HCT116 (cell line): Measurements from ENCODE around the gene SPATA1. TPM values are rescaled to one million over a fixed set of nuclear protein-coding genes. Genes with fewer than 3 reads are reported as not detected.

Experiments used
- ATAC-seq: fragments of 200-7000 bp; cut with Tn5 transposase; 2 replicates; pipeline ENCODE4 v1.9.1; 2020; ENCODE audit warnings: mild to moderate bottlenecking, moderate library complexity
- BruUV-seq: library from RNA; stranded (reverse); fragments of 400-500 nt; replicated peaks from 2 replicates; lab custom pipeline; 2021; lab: Mats Ljungman, UMichigan
- CTCF ChIA-PET: fragments of 300-600 bp; sonication (Branson Sonifier 250); formaldehyde crosslinking; loops from one replicate; lab custom pipeline; 2021; ENCODE audit warnings: antibody characterized with exemption; lab: Charles Lee
- POLR2A ChIA-PET: fragments of 300-600, 350-600 bp; sonication (Branson Sonifier 250); formaldehyde crosslinking; loops from one replicate; lab custom pipeline; 2021; ENCODE audit warnings: antibody characterized with exemption; lab: Charles Lee
- RAD21 ChIA-PET, 2 experiments: fragments of 300-600 bp; sonication (Branson Sonifier 250); formaldehyde crosslinking; loops; one replicate each; lab custom pipeline; 2023; ENCODE audit warnings: low total read pairs in 2 of 2; ENCODE audit not compliant: uncharacterized antibody in 2 of 2, unreplicated experiment in 2 of 2, low non-redundant PET in 1 of 2; lab: Charles Lee
- DNase-seq: peaks from one replicate; pipeline ENCODE4 v3.0.0-alpha.2; 2010; ENCODE audit warnings: low read depth, low spot score
- H2AFZ ChIP-seq: fragments of 200-600 bp; shearing (Covaris generic), sonication (generic); 2 replicates; pipeline ENCODE4 v1.6.1; 2017; ENCODE audit warnings: low read depth, mixed run types, mixed read lengths, antibody characterized with exemption, low read length; ENCODE audit not compliant: poor library complexity, severe bottlenecking
- H3K27ac ChIP-seq: 2 replicates; pipeline ENCODE4 v1.5.1; 2012; ENCODE audit warnings: low read depth, low read length
- H3K27me3 ChIP-seq: fragments of 200-600 bp; sonication (generic); 2 replicates; pipeline ENCODE4 v1.6.1; 2016; ENCODE audit warnings: mixed run types, low read length, mixed read lengths; ENCODE audit not compliant: insufficient read depth
- H3K36me3 ChIP-seq, 2 experiments: fragments of 200-500 bp in 1 of 2; fragments of 200-600 bp in 1 of 2; sonication (Bioruptor generic) in 1 of 2; sonication (generic) in 1 of 2; 2 replicates each; pipeline versions ENCODE4 v1.5.1 to v1.6.1; 2014 to 2016; ENCODE audit warnings: low read length in 2 of 2, inconsistent platforms in 1 of 2, mixed read lengths in 1 of 2, mixed run types in 1 of 2; ENCODE audit not compliant: insufficient read depth in 2 of 2, control insufficient read depth in 1 of 2
- H3K4me1 ChIP-seq, 2 experiments: fragments of 200-600 bp in 1 of 2; sonication (generic) in 1 of 2; 2 replicates each; pipeline versions ENCODE4 v1.5.1 to v1.6.1; 2012 to 2017; ENCODE audit warnings: low read length in 2 of 2, inconsistent platforms in 1 of 2, mild to moderate bottlenecking in 1 of 2, mixed read lengths in 1 of 2, mixed run types in 1 of 2, moderate library complexity in 1 of 2; ENCODE audit not compliant: insufficient read depth in 2 of 2, control insufficient read depth in 1 of 2
- H3K4me2 ChIP-seq: fragments of 200-600 bp; sonication (generic); 2 replicates; pipeline ENCODE4 v1.6.1; 2017; ENCODE audit warnings: mixed run types, low read length, mixed read lengths
- H3K4me3 ChIP-seq, 2 experiments: fragments of 200-600 bp in 1 of 2; sonication (generic) in 1 of 2; replicated peaks in 1 of 2; 2 replicates each; pipeline ENCODE4 v1.5.1; 2011 to 2016; ENCODE audit warnings: low read length in 2 of 2, control low read depth in 1 of 2, low read depth in 1 of 2, mild to moderate bottlenecking in 1 of 2, mixed read lengths in 1 of 2, mixed run types in 1 of 2
- H3K79me2 ChIP-seq: fragments of 200-600 bp; sonication (generic); 2 replicates; pipeline ENCODE4 v1.6.1; 2017; ENCODE audit warnings: mild to moderate bottlenecking, mixed run types, low read length, moderate library complexity, mixed read lengths; ENCODE audit not compliant: insufficient read depth
- H3K9ac ChIP-seq: fragments of 200-600 bp; sonication (generic); 2 replicates; pipeline ENCODE4 v1.6.1; 2016; ENCODE audit warnings: low read length, mixed read lengths
- H3K9me2 ChIP-seq: fragments of 200-600 bp; sonication (generic), shearing (Covaris generic); 2 replicates; pipeline ENCODE4 v1.6.1; 2017; ENCODE audit warnings: mixed run types, mild to moderate bottlenecking, moderate library complexity; ENCODE audit not compliant: insufficient read depth
- H3K9me3 ChIP-seq, 2 experiments: fragments of 200-500 bp in 1 of 2; fragments of 200-600 bp in 1 of 2; sonication (Bioruptor generic) in 1 of 2; sonication (generic) in 1 of 2; 2 replicates each; pipeline ENCODE4 v1.6.1; 2014 to 2017; ENCODE audit warnings: low read length in 2 of 2, mixed read lengths in 2 of 2, inconsistent platforms in 1 of 2, low read depth in 1 of 2, mild to moderate bottlenecking in 1 of 2, mixed run types in 1 of 2, moderate library complexity in 1 of 2; ENCODE audit not compliant: control insufficient read depth in 1 of 2, insufficient read depth in 1 of 2
- H4K20me1 ChIP-seq: fragments of 200-600 bp; sonication (generic), shearing (Covaris generic); 2 replicates; pipeline ENCODE4 v1.6.1; 2017; ENCODE audit warnings: mixed run types, mild to moderate bottlenecking, moderate library complexity; ENCODE audit not compliant: insufficient read depth
- ATF3 ChIP-seq: IDR thresholded peaks from 2 replicates; pipeline ENCODE4 v1.6.1; 2012
- CBX3 ChIP-seq: IDR thresholded peaks from 2 replicates; pipeline ENCODE4 v1.6.1; 2012; ENCODE audit warnings: low read depth
- CTCF ChIP-seq, 3 experiments: fragments of 200-600 bp in 1 of 3; sonication (generic) in 1 of 3; IDR thresholded peaks in 2 of 3; conservative IDR thresholded peaks in 1 of 3; 2 replicates each; pipeline ENCODE4 v1.5.1; 2012 to 2017; ENCODE audit warnings: low read depth in 2 of 3, low read length in 2 of 3, antibody characterized with exemption in 1 of 3, borderline replicate concordance in 1 of 3, control low read depth in 1 of 3, mild to moderate bottlenecking in 1 of 3, mixed read lengths in 1 of 3, mixed run types in 1 of 3, moderate library complexity in 1 of 3; ENCODE audit not compliant: insufficient read depth in 1 of 3
- EGR1 ChIP-seq: IDR thresholded peaks from 2 replicates; pipeline ENCODE4 v1.6.1; 2012; ENCODE audit warnings: low read depth
- ELF1 ChIP-seq: IDR thresholded peaks from 2 replicates; pipeline ENCODE4 v1.6.1; 2012; ENCODE audit warnings: low read depth, borderline replicate concordance
- EZH2 ChIP-seq: fragments of 200-600 bp; sonication (generic); IDR thresholded peaks from 2 replicates; pipeline ENCODE4 v1.6.1; 2017; ENCODE audit warnings: antibody characterized with exemption, mixed run types
- EZH2phosphoT487 ChIP-seq: fragments of 200-600 bp; IDR thresholded peaks from 2 replicates; pipeline ENCODE4 v1.6.1; 2018; ENCODE audit warnings: antibody characterized with exemption, borderline replicate concordance
- FOSL1 ChIP-seq: IDR thresholded peaks from 2 replicates; pipeline ENCODE4 v1.6.1; 2012; ENCODE audit warnings: low read depth
- JUND ChIP-seq: IDR thresholded peaks from 2 replicates; pipeline ENCODE4 v1.6.1; 2012
- MAX ChIP-seq: IDR thresholded peaks from 2 replicates; pipeline ENCODE4 v1.6.1; 2012
- POLR2A ChIP-seq: IDR thresholded peaks from 2 replicates; pipeline ENCODE4 v1.7.0; 2011; ENCODE audit warnings: borderline replicate concordance; ENCODE audit not compliant: insufficient read depth, insufficient read length; ENCODE audit errors: extremely low read depth
- POLR2AphosphoS5 ChIP-seq: IDR thresholded peaks from 2 replicates; pipeline ENCODE4 v1.6.1; 2011; ENCODE audit warnings: mild to moderate bottlenecking, low read depth, low read length, moderate library complexity
- SIN3A ChIP-seq: IDR thresholded peaks from 2 replicates; pipeline ENCODE4 v1.6.1; 2012; ENCODE audit warnings: low read depth
- SP1 ChIP-seq: IDR thresholded peaks from 2 replicates; pipeline ENCODE4 v1.6.1; 2012; ENCODE audit warnings: low read depth
- SRF ChIP-seq: IDR thresholded peaks from 2 replicates; pipeline ENCODE4 v1.6.1; 2012; ENCODE audit warnings: low read depth
- TCF7L2 ChIP-seq: IDR thresholded peaks from 2 replicates; pipeline ENCODE4 v1.7.0; 2011; ENCODE audit warnings: borderline replicate concordance, inconsistent platforms; ENCODE audit not compliant: insufficient read depth, insufficient read length; ENCODE audit errors: extremely low read depth
- YY1 ChIP-seq: IDR thresholded peaks from 2 replicates; pipeline ENCODE4 v1.6.1; 2011; ENCODE audit warnings: low read length, low read depth, moderate library complexity, mild to moderate bottlenecking; ENCODE audit not compliant: insufficient replicate concordance; ENCODE audit errors: extremely low read depth
- ZBTB33 ChIP-seq: IDR thresholded peaks from 2 replicates; pipeline ENCODE4 v1.6.1; 2011; ENCODE audit warnings: mild to moderate bottlenecking, low read length, moderate library complexity; ENCODE audit not compliant: insufficient replicate concordance; ENCODE audit errors: extremely low read depth
- ZFX ChIP-seq: fragments of 450-650 bp; IDR thresholded peaks from 2 replicates; pipeline ENCODE4 v1.6.1; 2017
- ZNF274 ChIP-seq: fragments of 200-500 bp; sonication (Bioruptor generic); IDR thresholded peaks from 2 replicates; pipeline ENCODE4 v1.6.1; 2014; ENCODE audit warnings: mild to moderate bottlenecking, low read depth, low read length, inconsistent platforms
- intact Hi-C: fragments of 100-400 bp; cut with micrococcal nuclease; formaldehyde crosslinking; loops from 2 replicates; pipeline ENCODE4 v1.10.0; 2022
- total RNA-seq: library from RNA; stranded (reverse); gene quantifications from one replicate; pipeline ENCODE4 v1.2.1, GENCODE V29; 2021; ENCODE audit not compliant: unreplicated experiment

SPATA1 gene
- total RNA-seq, 1 experiment from 2014 or later = 3.1 TPM

GRCh38 chr1:84603941-84604830 is 98.0 kb downstream of the SPATA1 start:
- ChIA-PET POLR2A (interaction anchor here (0.9 to 1.3 kb wide), 3 partner anchors 30 to 463 kb away, joined by 3 to 4 read pairs (median 3); no protein-coding TSS in a partner anchor), RAD21 (interaction anchor here (1.0 to 2.4 kb wide), 8 partner anchors 98 to 463 kb away, joined by 3 to 7 read pairs (median 4); partner anchors contain the start of genes GNG5 (in 1 of the 2), PRKACB (in 1 of the 2) and SPATA1 (in 1 of the 2))
- TF ChIP-seq YY1 (peak; percentile 35), ELF1 (no peak), SP1 (peak; percentile 69; the same call in 1 of the 2 replicates), MAX (peak; percentile 88), ATF3 (no peak), POLR2A (no peak), ZBTB33 (no peak), JUND (peak; percentile 75), CBX3 (peak; percentile 82), CTCF (IDR thresholded peaks at IDR 0.05 in 2 of 3, conservative IDR thresholded peaks at IDR 0.05 in 1 of 3; ENCODE audit: borderline replicate concordance in 1 of 3, insufficient read depth in 1 of 3, low read depth in 2 of 3, low read length in 2 of 3) (peak; percentile 67 to 87 (median 81)), ZNF274 (no peak), POLR2AphosphoS5 (peak; percentile 42; the same call in 1 of the 2 replicates), EZH2 (no peak), EGR1 (no peak), SRF (no peak; the same call in 1 of the 2 replicates), SIN3A (peak; percentile 27; the same call in 1 of the 2 replicates), FOSL1 (peak; percentile 79), TCF7L2 (peak; percentile 93), ZFX (no peak), EZH2phosphoT487 (no peak)

More at GRCh38 chr1:84603941-84604830, 98.0 kb downstream of the SPATA1 start:
- DNase-seq = peak; percentile 73
- Histone ChIP-seq H3K9me3 (peaks cover 7 to 9% of the 10 kb centered on the region in 2 experiments; a peak in 2 of 4 replicates), H3K79me2 (no peaks in the 10 kb centered on the region), H3K36me3 (no peaks in the 10 kb centered on the region), H4K20me1 (no peaks in the 10 kb centered on the region), H3K4me1 (peaks cover 32 to 52% of the 10 kb centered on the region in 2 experiments), H3K4me2 (peak overlapping the region; percentile 84), H3K27me3 (no peaks in the 10 kb centered on the region), H3K27ac (peak overlapping the region; percentile 69), H3K9ac (peak overlapping the region; percentile 45), H3K9me2 (no peaks in the 10 kb centered on the region), H3K4me3 (peak overlapping the region; percentile 24 to 52), H2AFZ (peak overlapping the region; percentile 83)
- TSS peak; percentile 74 for BruUV-seq
- peak; percentile 77 for ATAC-seq
- intact Hi-C loops = loop anchor here (1.0 to 10.0 kb wide), 5 partner anchors 99 to 463 kb away; partner anchors contain the start of genes GNG5 and SPATA1
- CTCF ChIA-PET = interaction anchor here (0.5 to 2.9 kb wide), 15 partner anchors 16 to 740 kb away, joined by 3 to 27 read pairs (median 3); partner anchors contain the start of genes CTBS and PRKACB
